GM23248 (cell line): ENCODE results near the gene VPS35L.

Source experiments
- EZH2 ChIP-seq: fragments of 200-600 bp; sonication (generic); IDR thresholded peaks from 2 replicates; pipeline ENCODE4 v1.6.1; 2018; ENCODE audit warnings: antibody characterized with exemption, mild to moderate bottlenecking; ENCODE audit not compliant: insufficient read depth, poor library complexity, severe bottlenecking
- EZH2phosphoT487 ChIP-seq: fragments of 200-600 bp; sonication (generic); IDR thresholded peaks from 2 replicates; pipeline ENCODE4 v1.6.1; 2018; ENCODE audit warnings: antibody characterized with exemption, moderate library complexity, mild to moderate bottlenecking, low read depth; ENCODE audit not compliant: insufficient read depth

DNA sequence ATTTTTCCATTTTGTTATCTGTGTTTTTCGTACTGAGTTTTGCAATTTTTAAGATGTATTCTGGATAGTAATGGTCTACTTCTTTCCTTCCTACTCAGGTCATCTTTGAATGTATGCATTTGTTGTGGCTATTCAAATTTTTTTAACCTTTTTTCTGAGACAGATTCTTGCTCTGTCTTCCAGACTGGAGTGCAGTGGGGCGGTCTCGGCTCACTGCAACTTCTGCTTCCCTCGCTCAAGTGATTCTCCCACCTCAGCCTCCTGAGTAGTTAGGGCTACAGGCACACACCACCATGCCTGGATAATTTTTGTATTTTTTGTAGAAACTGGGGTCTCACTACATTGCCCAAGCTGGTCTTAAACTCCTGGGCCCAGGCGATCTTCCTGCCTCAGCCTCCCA lies 33.6 kb downstream of the VPS35L start:
- TF ChIP-seq EZH2 (no peak), EZH2phosphoT487 (no peak)
